GM12801 (cell line): ENCODE results near the gene SMIM3.

Source experiments
- TF ChIP-seq, protein P1 (sequence below): IDR thresholded peaks from one replicate; pipeline ENCODE4 v1.5.1; 2011; ENCODE audit warnings: control low read depth; ENCODE audit not compliant: insufficient read length; ENCODE audit errors: extremely low read depth

The SMIM3 gene, protein sequence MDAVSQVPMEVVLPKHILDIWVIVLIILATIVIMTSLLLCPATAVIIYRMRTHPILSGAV

DNA sequence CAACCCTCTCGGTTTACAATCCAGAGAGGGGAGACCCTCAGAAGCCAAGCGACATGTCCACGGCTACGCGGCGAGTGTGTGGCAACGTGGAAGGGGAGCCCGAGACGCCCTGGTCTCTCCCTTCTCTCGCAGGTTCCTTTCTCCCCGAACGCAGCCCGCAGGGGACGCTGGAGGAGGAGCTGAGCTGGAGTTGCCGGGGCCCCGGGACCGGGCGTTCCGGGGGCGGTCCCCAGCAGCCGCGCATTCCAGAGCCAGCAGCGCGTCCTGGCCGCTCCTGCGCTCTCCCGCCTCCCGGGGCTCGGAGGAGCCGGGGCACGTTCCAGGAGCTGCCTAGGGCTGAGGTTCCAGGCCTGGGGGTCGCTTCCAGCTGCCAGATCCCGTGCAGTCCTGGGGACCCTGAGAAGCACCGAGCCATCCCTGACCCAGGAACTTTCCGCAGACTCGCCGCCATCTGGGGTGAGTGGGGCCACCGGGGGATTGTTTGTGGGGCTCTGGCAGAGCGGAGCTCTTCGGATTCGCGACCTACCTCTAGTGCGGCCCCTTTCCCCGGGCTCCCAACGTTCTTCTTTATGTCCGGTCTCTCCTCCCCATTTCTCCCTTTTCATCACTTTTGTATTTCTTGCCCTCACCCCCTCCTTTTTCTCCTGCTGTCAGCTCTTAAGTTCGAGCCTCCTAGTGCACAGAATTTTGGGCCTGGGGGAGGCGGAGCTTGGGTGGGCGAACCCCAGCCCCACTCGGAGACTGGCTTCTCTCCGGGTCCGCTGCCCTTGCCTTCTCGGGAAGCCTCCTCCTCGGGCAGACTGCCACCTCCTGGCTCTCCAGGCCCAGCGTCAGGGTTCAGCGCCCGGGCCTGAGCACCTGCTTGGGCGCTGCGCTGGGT is at the start of gene SMIM3:
Gene SMIM3, plus strand, starts transcription at position 241 of the 880 bp plus-strand sequence. CDS start 16,684 bp downstream, outside the sequence.
- TF ChIP-seq, protein P1, sequence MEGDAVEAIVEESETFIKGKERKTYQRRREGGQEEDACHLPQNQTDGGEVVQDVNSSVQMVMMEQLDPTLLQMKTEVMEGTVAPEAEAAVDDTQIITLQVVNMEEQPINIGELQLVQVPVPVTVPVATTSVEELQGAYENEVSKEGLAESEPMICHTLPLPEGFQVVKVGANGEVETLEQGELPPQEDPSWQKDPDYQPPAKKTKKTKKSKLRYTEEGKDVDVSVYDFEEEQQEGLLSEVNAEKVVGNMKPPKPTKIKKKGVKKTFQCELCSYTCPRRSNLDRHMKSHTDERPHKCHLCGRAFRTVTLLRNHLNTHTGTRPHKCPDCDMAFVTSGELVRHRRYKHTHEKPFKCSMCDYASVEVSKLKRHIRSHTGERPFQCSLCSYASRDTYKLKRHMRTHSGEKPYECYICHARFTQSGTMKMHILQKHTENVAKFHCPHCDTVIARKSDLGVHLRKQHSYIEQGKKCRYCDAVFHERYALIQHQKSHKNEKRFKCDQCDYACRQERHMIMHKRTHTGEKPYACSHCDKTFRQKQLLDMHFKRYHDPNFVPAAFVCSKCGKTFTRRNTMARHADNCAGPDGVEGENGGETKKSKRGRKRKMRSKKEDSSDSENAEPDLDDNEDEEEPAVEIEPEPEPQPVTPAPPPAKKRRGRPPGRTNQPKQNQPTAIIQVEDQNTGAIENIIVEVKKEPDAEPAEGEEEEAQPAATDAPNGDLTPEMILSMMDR, result no peak

DNA sequence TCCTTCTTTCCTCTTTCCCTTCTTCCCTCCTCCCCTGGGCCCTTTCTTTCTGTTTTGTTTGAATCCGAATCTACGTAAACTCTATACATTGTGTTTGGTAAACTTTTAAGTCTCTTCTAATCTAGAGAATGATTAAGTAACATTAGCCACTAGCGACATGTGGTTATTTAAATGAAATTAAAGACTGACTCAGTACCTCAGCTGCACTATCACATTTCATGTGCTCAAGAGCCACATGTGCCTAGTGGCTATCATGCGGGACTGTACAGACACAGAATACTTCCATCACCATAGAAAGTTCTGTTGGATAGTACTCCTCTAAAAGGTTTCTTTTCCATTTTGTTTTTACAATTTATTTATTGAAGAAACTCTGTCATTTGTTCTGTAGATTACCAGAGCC is 48.7 kb upstream of the SMIM3 start:
- TF ChIP-seq, protein P1, result no peak

DNA sequence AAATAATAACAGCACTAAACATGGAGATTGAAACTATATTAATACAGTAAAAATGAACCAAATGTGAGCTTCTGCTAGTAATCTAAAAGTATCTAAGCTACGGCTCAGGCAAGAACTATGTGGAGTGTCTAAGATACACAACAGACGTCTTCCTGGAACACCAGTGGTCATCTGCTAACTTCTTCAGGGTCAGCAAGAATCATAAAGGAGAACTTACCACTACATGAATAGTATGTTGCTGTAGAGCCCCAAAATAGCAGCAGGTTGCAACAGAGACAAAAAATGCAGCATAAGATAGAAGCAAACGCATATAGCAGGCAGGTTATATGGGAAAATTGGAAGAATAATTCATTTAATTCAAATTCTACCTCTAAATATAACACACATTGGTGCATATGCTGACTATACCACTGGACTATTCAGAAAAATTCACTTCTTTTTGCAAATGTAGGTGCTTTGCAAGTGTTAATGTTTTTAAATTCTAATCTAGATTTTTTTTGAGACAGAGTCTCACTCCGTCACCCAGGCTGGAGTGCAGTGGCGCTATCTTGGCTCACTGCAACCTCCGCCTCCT is 46.8 kb upstream of the SMIM3 start:
- TF ChIP-seq, protein P1, result no peak

DNA sequence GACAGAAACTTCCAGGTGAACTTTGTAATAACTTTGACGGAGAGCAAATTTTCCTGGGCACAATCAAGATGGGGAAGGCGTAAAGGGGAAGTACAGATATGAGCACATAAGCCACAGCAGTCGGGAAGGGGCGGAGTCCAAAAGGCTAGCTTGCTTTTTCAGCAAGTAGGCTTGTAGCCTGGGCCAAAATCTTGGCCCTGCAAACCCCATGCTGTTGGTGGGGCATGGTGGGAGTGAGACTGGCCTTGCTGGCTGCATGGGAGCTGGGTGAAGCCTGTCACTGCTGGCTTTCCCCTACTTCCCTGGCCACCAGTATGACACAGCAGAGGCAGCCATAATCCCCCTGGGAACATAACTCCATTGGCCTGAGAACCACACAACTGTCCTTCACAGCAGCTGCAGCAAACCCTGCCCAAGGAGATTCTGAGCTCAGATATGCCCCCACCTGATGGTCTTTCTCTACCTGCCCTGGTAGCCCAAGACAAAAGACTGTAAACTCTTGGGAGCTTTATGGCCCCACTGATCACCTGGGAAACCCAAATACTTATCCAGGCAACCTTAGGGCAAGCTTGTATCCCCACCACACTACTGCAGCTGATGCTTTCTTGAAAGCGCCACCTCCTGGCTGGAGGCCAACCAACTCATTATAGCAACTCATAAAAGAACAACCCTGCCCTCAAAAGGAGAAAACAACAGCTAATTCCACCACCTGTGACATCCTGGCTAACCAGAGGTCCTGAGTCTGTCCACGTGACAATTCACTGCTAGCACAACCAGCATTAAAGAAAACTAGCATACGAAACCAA is 43.8 kb upstream of the SMIM3 start:
- TF ChIP-seq, protein P1, result no peak

DNA sequence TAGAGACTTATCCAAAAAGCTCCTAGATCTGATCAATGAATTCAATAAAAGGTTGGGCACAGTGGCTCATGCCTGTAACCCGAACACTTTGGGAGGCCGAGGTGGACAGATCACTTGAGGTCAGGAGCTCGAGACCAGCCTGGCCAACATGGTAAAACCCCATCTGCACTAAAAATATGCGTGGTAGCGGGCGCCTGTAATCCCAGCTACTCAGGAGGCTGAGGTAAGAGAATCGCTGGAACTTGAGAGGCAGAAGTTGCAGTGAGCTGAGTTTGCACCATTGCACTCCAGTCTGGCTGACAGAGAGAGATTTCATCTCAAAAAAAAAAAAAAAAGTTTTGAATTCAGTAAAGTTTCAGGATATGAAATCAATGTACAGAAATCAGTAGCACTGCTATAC is 39.7 kb upstream of the SMIM3 start:
- TF ChIP-seq, protein P1, result no peak

DNA sequence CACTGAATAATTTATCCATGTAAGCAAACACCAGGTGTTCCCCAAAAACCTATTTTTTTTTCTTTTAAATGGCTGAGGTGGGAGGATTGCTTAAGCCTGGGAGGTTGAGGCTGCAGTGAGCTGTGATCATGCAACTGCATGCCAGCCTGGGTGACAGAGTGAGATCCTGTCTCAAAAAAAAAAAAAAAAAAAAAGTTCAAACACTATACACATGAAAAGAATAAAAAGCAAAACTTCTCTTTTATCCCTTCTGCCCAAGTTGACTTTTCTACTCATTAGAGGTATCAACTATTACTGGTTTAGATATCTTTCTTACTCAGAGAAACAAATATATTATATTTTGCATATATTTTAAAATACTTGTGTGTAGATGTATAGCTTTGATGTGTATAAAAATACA is 37.6 kb upstream of the SMIM3 start:
- TF ChIP-seq, protein P1, result no peak

DNA sequence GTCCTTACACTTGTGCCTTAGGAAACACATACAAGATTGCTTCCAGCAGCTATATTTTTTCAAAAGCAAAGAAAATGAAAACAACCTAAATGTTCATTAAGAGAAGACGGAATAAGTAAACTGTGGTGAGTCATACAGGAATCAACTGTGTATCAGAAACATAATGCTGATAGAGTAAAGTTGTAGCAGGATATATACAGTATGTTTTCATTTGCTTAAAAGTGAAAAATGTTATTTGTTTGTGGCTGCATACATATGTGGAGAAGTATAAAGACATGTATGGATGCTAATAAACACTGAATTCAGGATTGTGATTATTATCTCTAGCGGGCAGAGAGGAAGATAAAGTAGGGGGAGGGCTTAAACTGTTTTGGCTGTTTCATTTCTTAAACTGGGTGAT is 28.1 kb upstream of the SMIM3 start:
- TF ChIP-seq, protein P1, result no peak
